Erythroblast (primary cell): ENCODE data around the gene SPSB3.

ENCODE experiments used
- DNase-seq, 2 experiments: peaks; one replicate each; lab custom pipeline; 2025; lab: John Stamatoyannopoulos, UW
- GATA1 ChIP-seq: IDR thresholded peaks from 2 replicates; pipeline ENCODE4 v1.6.1; 2011; ENCODE audit warnings: low read depth, mild to moderate bottlenecking, control low read depth, low read length, moderate library complexity
- POLR2A ChIP-seq: IDR thresholded peaks from 2 replicates; pipeline ENCODE4 v1.6.1; 2011; ENCODE audit warnings: mild to moderate bottlenecking, low read length

SPSB3 gene

GRCh38 chr16:1770328-1771187 is 11.8 kb downstream of the SPSB3 start:
- TF ChIP-seq GATA1 (no peak), POLR2A (no peak)
- no peak for DNase-seq

- no peak for DNase-seq
Measured at GRCh38 chr16:1769402-1770300, 12.7 kb downstream of the SPSB3 start.

GRCh38 chr16:1768767-1769401 is 13.5 kb downstream of the SPSB3 start:
- DNase-seq: no peak
- no peak for TF ChIP-seq GATA1
- no peak for TF ChIP-seq POLR2A

More at GRCh38 chr16:1769402-1770300, 12.7 kb downstream of the SPSB3 start:
- TF ChIP-seq POLR2A: no peak
- TF ChIP-seq GATA1: no peak

- no peak for DNase-seq
- no peak for TF ChIP-seq POLR2A
- no peak for TF ChIP-seq GATA1
Measured at GRCh38 chr16:1768061-1768766, 14.2 kb downstream of the SPSB3 start.

- DNase-seq: no peak
- TF ChIP-seq GATA1 (no peak), POLR2A (no peak)
Measured at GRCh38 chr16:1767116-1767994, 15.0 kb downstream of the SPSB3 start.

- TF ChIP-seq GATA1: no peak
- no peak for TF ChIP-seq POLR2A
Measured at GRCh38 chr16:1766701-1767100, 15.7 kb downstream of the SPSB3 start.

GRCh38 chr16:1766231-1766630 is 16.1 kb downstream of the SPSB3 start:
- TF ChIP-seq GATA1: no peak
- no peak for TF ChIP-seq POLR2A
- no peak for DNase-seq

More at GRCh38 chr16:1766701-1767100, 15.7 kb downstream of the SPSB3 start:
- no peak for DNase-seq

GRCh38 chr16:1765826-1766225 is 16.5 kb downstream of the SPSB3 start:
- no peak for DNase-seq
- TF ChIP-seq GATA1 (no peak), POLR2A (no peak)

GRCh38 chr16:1764971-1765370 is 17.4 kb downstream of the SPSB3 start:
- DNase-seq: no peak
- TF ChIP-seq POLR2A (no peak), GATA1 (no peak)

GRCh38 chr16:1763521-1764511 is 18.6 kb downstream of the SPSB3 start:
- no peak for TF ChIP-seq GATA1
- no peak for TF ChIP-seq POLR2A
- peak; percentile 30 to 38 for DNase-seq

GRCh38 chr16:1762879-1763520 is 19.4 kb downstream of the SPSB3 start:
- TF ChIP-seq GATA1: no peak
- TF ChIP-seq POLR2A: no peak
- DNase-seq: no peak
